ENCODE measurements around the gene SH3BP5. TPM values are rescaled to one million over a fixed set of nuclear protein-coding genes. Genes with fewer than 3 reads are reported as not detected.

SH3BP5 gene
- total RNA-seq, 1 experiment from 2014 or later = 13.9 TPM

DNA sequence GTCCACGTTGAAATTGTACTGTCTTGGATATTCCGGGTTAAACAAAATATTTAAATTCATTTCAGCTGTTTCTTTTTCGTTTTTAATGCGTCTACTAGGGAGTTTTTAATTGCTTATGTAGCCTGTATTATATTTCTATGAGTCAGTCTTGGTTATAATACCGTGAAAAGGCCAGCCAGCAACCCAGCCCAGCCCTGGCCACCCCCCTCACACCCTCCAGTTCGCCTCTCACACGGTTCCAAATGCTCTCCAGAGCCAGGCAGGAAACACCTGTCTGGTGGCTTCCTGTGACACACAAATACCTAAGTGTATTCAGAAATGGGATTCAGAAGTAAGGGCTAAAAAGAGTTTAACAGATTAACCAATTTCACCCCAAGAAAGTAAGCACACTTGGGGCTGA lies 4.4 kb downstream of the SH3BP5 start:
- Histone ChIP-seq H3K9ac (ENCODE audit: low read length) (no peak overlapping the region), H3K36me3 (ENCODE audit: control insufficient read depth in 1 of 2, insufficient read depth in 2 of 2, low read length in 2 of 2) (peaks cover 0 to 6% of the 10 kb centered on the region in 2 experiments; a peak in 1 of 4 replicates), H3K9me3 (ENCODE audit: control insufficient read depth in 1 of 2, insufficient read depth in 1 of 2, low read depth in 1 of 2, low read length in 2 of 2) (no peaks in the 10 kb centered on the region), H3K79me2 (ENCODE audit: insufficient read depth, low read length) (peaks cover 4% of the 10 kb centered on the region; the same call in 1 of the 2 replicates), H4K20me1 (ENCODE audit: insufficient read depth) (no peaks in the 10 kb centered on the region), H3K9me2 (ENCODE audit: insufficient read depth) (no peaks in the 10 kb centered on the region), H2AFZ (ENCODE audit: low read depth, low read length, poor library complexity, severe bottlenecking) (no peak overlapping the region), H3K4me1 (ENCODE audit: control insufficient read depth in 1 of 2, insufficient read depth in 2 of 2, low read length in 2 of 2) (peaks cover 17 to 31% of the 10 kb centered on the region in 2 experiments), H3K27ac (ENCODE audit: low read depth, low read length) (no peak overlapping the region), H3K4me3 (replicated peaks in 1 of 2; ENCODE audit: low read depth in 1 of 2, low read length in 2 of 2) (no peak overlapping the region), H3K27me3 (ENCODE audit: insufficient read depth, low read length) (no peaks in the 10 kb centered on the region), H3K4me2 (ENCODE audit: low read length) (no peak overlapping the region)
- ChIA-PET CTCF (no interaction called here), RAD21 (ENCODE audit: low non-redundant PET in 1 of 2, low total read pairs in 2 of 2, uncharacterized antibody in 2 of 2, unreplicated experiment in 2 of 2) (no interaction called here), POLR2A (no interaction called here)
- intact Hi-C loops (cut with micrococcal nuclease) = no loop called here
- no TSS peak for BruUV-seq (replicated peaks)
- no peak for TF ChIP-seq ZBTB33 (IDR thresholded peaks at IDR 0.05; ENCODE audit: extremely low read depth, insufficient replicate concordance, low read length)
- DNase-seq (ENCODE audit: low read depth, low spot score) (no peak), ATAC-seq (no peak)

- peaks cover 4% of the 10 kb centered on the region; the same call in 1 of the 2 replicates for H3K79me2 ChIP-seq (ENCODE audit: insufficient read depth, low read length)
- ATAC-seq (no peak), DNase-seq (ENCODE audit: low read depth, low spot score) (no peak)
- intact Hi-C loops (cut with micrococcal nuclease) = no loop called here
- no TSS peak for BruUV-seq (replicated peaks)
- no peak overlapping the region for H3K9ac ChIP-seq (ENCODE audit: low read length)
- no peak overlapping the region for H2AFZ ChIP-seq (ENCODE audit: low read depth, low read length, poor library complexity, severe bottlenecking)
- no peaks in the 10 kb centered on the region for H3K27me3 ChIP-seq (ENCODE audit: insufficient read depth, low read length)
- H3K36me3 ChIP-seq (ENCODE audit: control insufficient read depth in 1 of 2, insufficient read depth in 2 of 2, low read length in 2 of 2) = peaks cover 0 to 6% of the 10 kb centered on the region in 2 experiments; a peak in 1 of 4 replicates
- RAD21 ChIA-PET (ENCODE audit: low non-redundant PET in 1 of 2, low total read pairs in 2 of 2, uncharacterized antibody in 2 of 2, unreplicated experiment in 2 of 2) = no interaction called here
- H3K9me3 ChIP-seq (ENCODE audit: control insufficient read depth in 1 of 2, insufficient read depth in 1 of 2, low read depth in 1 of 2, low read length in 2 of 2) = no peaks in the 10 kb centered on the region
- no peak overlapping the region for H3K4me3 ChIP-seq (replicated peaks in 1 of 2; ENCODE audit: low read depth in 1 of 2, low read length in 2 of 2)
- no peak overlapping the region for H3K4me2 ChIP-seq (ENCODE audit: low read length)
- peaks cover 14 to 26% of the 10 kb centered on the region in 2 experiments; a peak in 3 of 4 replicates for H3K4me1 ChIP-seq (ENCODE audit: control insufficient read depth in 1 of 2, insufficient read depth in 2 of 2, low read length in 2 of 2)
- no peaks in the 10 kb centered on the region for H3K9me2 ChIP-seq (ENCODE audit: insufficient read depth)
- no peak overlapping the region for H3K27ac ChIP-seq (ENCODE audit: low read depth, low read length)
- TF ChIP-seq REST (IDR thresholded peaks at IDR 0.05; ENCODE audit: low read depth) (no peak), ELF1 (IDR thresholded peaks at IDR 0.05; ENCODE audit: borderline replicate concordance, low read depth) (no peak), RAD21 (IDR thresholded peaks at IDR 0.05; ENCODE audit: low read depth) (no peak), SP1 (IDR thresholded peaks at IDR 0.05; ENCODE audit: low read depth) (no peak), EZH2phosphoT487 (IDR thresholded peaks at IDR 0.05; ENCODE audit: borderline replicate concordance) (no peak)
- H4K20me1 ChIP-seq (ENCODE audit: insufficient read depth) = no peaks in the 10 kb centered on the region
- POLR2A ChIA-PET = no interaction called here
- CTCF ChIA-PET = no interaction called here
Measured at GRCh38 chr3:15326673-15327072, 5.7 kb downstream of the SH3BP5 start.
